HepG2 (cell line): ENCODE data around the gene C13orf46. TPM values are rescaled to one million over a fixed set of nuclear protein-coding genes. Genes with fewer than 3 reads are reported as not detected.

Experiments
- ATAC-seq: fragments of 200-7000 bp; cut with Tn5 transposase; 3 replicates; pipeline ENCODE4 v1.9.1; 2020; ENCODE audit warnings: mild to moderate bottlenecking, moderate library complexity
- BruUV-seq: library from RNA; stranded (reverse); fragments of 400-500 nt; replicated peaks from 2 replicates; lab custom pipeline; 2021; lab: Mats Ljungman, UMichigan
- CTCF ChIA-PET: fragments of 300-600 bp; formaldehyde crosslinking; extraction: SDS; loops from one replicate; lab custom pipeline; 2021; ENCODE audit warnings: low total read pairs, inconsistent platforms, low intra/inter-chr PET ratio; lab: Yijun Ruan, JAX
- POLR2A ChIA-PET: fragments of 350-600 bp; sonication (Branson Sonifier 250); formaldehyde crosslinking; loops from one replicate; lab custom pipeline; 2020; ENCODE audit warnings: antibody characterized with exemption, inconsistent platforms; lab: Yijun Ruan, JAX
- DNase-seq: peaks from one replicate; pipeline ENCODE4 v3.0.0-alpha.2; 2015; ENCODE audit warnings: low spot score
- FAIRE-seq: peaks from 3 replicates; lab custom pipeline; 2011; peaks lifted over from hg19 to GRCh38; lab: Jason Lieb, UNC
- H2AFZ ChIP-seq: one replicate; pipeline ENCODE4 v1.6.1; 2011; ENCODE audit warnings: low read length, inconsistent platforms
- H3K27ac ChIP-seq: fragments of 300-600 bp; 3 replicates; pipeline ENCODE4 v1.8.0; 2011; ENCODE audit warnings: mixed run types, mild to moderate bottlenecking, mixed read lengths, low read length, inconsistent platforms; ENCODE audit not compliant: insufficient read depth; ENCODE audit errors: extremely low read length
- H3K27me3 ChIP-seq, 2 experiments: fragments of 200-600 bp in 1 of 2; 2 replicates in 1 of 2; 3 replicates in 1 of 2; pipeline versions ENCODE4 v1.6.0 to v1.8.0; 2011; ENCODE audit warnings: low read length in 2 of 2, mild to moderate bottlenecking in 2 of 2, moderate library complexity in 2 of 2, inconsistent platforms in 1 of 2; ENCODE audit not compliant: insufficient read depth in 2 of 2, control insufficient read depth in 1 of 2
- H3K36me3 ChIP-seq, 2 experiments: fragments of 200-600 bp in 1 of 2; replicated peaks in 1 of 2; 2 replicates in 1 of 2; 3 replicates in 1 of 2; pipeline versions ENCODE4 v1.5.1 to v1.8.0; 2011; ENCODE audit warnings: low read length in 2 of 2, inconsistent platforms in 1 of 2; ENCODE audit not compliant: insufficient read depth in 2 of 2, control insufficient read depth in 1 of 2
- H3K4me1 ChIP-seq: 2 replicates; pipeline ENCODE4 v1.5.1; 2012; ENCODE audit warnings: low read length, inconsistent platforms; ENCODE audit not compliant: insufficient read depth
- H3K4me2 ChIP-seq: 2 replicates; pipeline ENCODE4 v1.6.0; 2011; ENCODE audit warnings: low read depth, low read length, inconsistent platforms
- H3K4me3 ChIP-seq, 3 experiments: fragments of 200-600 bp in 1 of 3; sonication (generic), shearing (Covaris generic) in 1 of 3; replicated peaks in 1 of 3; 2 replicates each; pipeline ENCODE4 v1.5.1; 2011 to 2016; ENCODE audit warnings: low read length in 3 of 3, inconsistent platforms in 2 of 3, low read depth in 2 of 3, mild to moderate bottlenecking in 2 of 3, control low read depth in 1 of 3, mixed read lengths in 1 of 3; ENCODE audit not compliant: insufficient read depth in 1 of 3
- H3K79me2 ChIP-seq: one replicate; pipeline ENCODE4 v1.6.1; 2011; ENCODE audit warnings: low read length, inconsistent platforms; ENCODE audit not compliant: insufficient read depth
- H3K9ac ChIP-seq: 2 replicates; pipeline ENCODE4 v1.6.0; 2011; ENCODE audit warnings: mild to moderate bottlenecking, low read depth, low read length, inconsistent platforms; ENCODE audit not compliant: insufficient read depth
- H3K9me3 ChIP-seq: 2 replicates; pipeline ENCODE4 v1.5.1; 2012; ENCODE audit warnings: mild to moderate bottlenecking, low read length
- H4K20me1 ChIP-seq: 2 replicates; pipeline ENCODE4 v1.6.0; 2011; ENCODE audit warnings: inconsistent platforms, mild to moderate bottlenecking, low read length, moderate library complexity; ENCODE audit not compliant: insufficient read depth
- ARNT ChIP-seq: fragments of 450-650 bp; IDR thresholded peaks from 2 replicates; pipeline ENCODE4 v1.6.1; 2017
- MNT ChIP-seq: fragments of 450-650 bp; IDR thresholded peaks from 2 replicates; pipeline ENCODE4 v1.6.1; 2016
- NFE2L1 ChIP-seq: sonication (generic); formaldehyde crosslinking; IDR thresholded peaks from 2 replicates; pipeline ENCODE4 v1.4.0; 2020; ENCODE audit warnings: missing genetic modification reagents, mild to moderate bottlenecking, borderline replicate concordance
- TEAD2 ChIP-seq: sonication (generic); formaldehyde crosslinking; IDR thresholded peaks from 2 replicates; pipeline ENCODE4 v1.9.0; 2021; ENCODE audit warnings: missing genetic modification reagents
- ZNF691 ChIP-seq: sonication (generic); formaldehyde crosslinking; IDR thresholded peaks from 2 replicates; pipeline ENCODE4 v1.4.0; 2020; ENCODE audit warnings: missing genetic modification reagents, low read depth, mild to moderate bottlenecking, borderline replicate concordance
- ZNF878 ChIP-seq: sonication (generic); formaldehyde crosslinking; IDR thresholded peaks from 2 replicates; pipeline ENCODE4 v1.8.1; 2023; ENCODE audit warnings: mild to moderate bottlenecking, missing genetic modification reagents, moderate library complexity
- WGBS: methylation state at CpG from one replicate; pipeline ENCODE4 v1.1.6; 2017; ENCODE audit warnings: low lambda C conversion rate; 5-methylcytosine and 5-hydroxymethylcytosine counted together
- in situ Hi-C: cut with HindIII; loops from 2 replicates; pipeline ENCODE4 v1.10.0; 2017; ENCODE audit warnings: low pct_unique_long_range_greater_than_20kb; ENCODE audit not compliant: extremely low pct_ligation_motif_present
- intact Hi-C: fragments of 100-400 bp; cut with micrococcal nuclease; formaldehyde crosslinking; loops from one replicate; pipeline ENCODE4 v1.10.0; 2022; ENCODE audit not compliant: unreplicated experiment
- polyA plus RNA-seq, 8 experiments: library from polyadenylated mRNA; depleted of rRNA in 3 of 8; stranded (reverse) in 7 of 8; unstranded in 1 of 8; fragments of >200 nt; fragmentation: Illumina TruSeq in 4 of 8; extraction: Trizol in 4 of 8; gene quantifications; 2 replicates each; pipeline versions ENCODE4 v1.2.1 to v1.2.3, GENCODE V29; 2011 to 2016; ENCODE audit warnings: low read depth in 4 of 8, missing spikeins in 1 of 8, mixed read lengths in 1 of 8; ENCODE audit not compliant: insufficient read depth in 1 of 8
- total RNA-seq, 5 experiments: library from RNA; depleted of rRNA; stranded (reverse); fragments of >200 nt; fragmentation: Illumina TruSeq; extraction: Trizol; gene quantifications; 2 replicates each; pipeline ENCODE4 v1.2.3, GENCODE V29; 2016; ENCODE audit warnings: low read depth in 1 of 5

The C13orf46 gene
- total and polyA plus RNA-seq, 2 of the 13 experiments (the other 11 are each of a cell fraction or from before 2014, with no cell fraction given): 0.01 TPM; not detected in 1

GRCh38 chr13:113991676-113992179 lies 17.9 kb upstream of the C13orf46 start:
- no peaks in the 10 kb centered on the region for H3K9me3 ChIP-seq
- WGBS: 26% methylated on average over 11 of the region's 11 CpGs
- POLR2A ChIA-PET: no interaction called here
- no peaks in the 10 kb centered on the region for H3K79me2 ChIP-seq
- H4K20me1 ChIP-seq: no peaks in the 10 kb centered on the region
- BruUV-seq: no TSS peak
- no peak overlapping the region for H3K9ac ChIP-seq
- ATAC-seq (no peak), FAIRE-seq (no peak), DNase-seq (no peak)
- TF ChIP-seq MNT (peak; percentile 99), ARNT (no peak), TEAD2 (no peak), ZNF878 (CRISPR knock-in tag) (no peak), ZNF691 (CRISPR knock-in tag) (no peak), NFE2L1 (CRISPR knock-in tag) (no peak)
- in situ Hi-C loops: no loop called here
- no peaks in the 10 kb centered on the region for H3K36me3 ChIP-seq
- H2AFZ ChIP-seq: no peak overlapping the region
- no peak overlapping the region for H3K27ac ChIP-seq
- no peak overlapping the region for H3K4me2 ChIP-seq
- CTCF ChIA-PET: no interaction called here
- intact Hi-C loops: no loop called here
- H3K27me3 ChIP-seq: peaks cover 0 to 12% of the 10 kb centered on the region in 2 experiments; a peak in 2 of 5 replicates
- H3K4me1 ChIP-seq: no peaks in the 10 kb centered on the region
- H3K4me3 ChIP-seq: no peak overlapping the region
